MCF 10A (cell line): Measurements from ENCODE around the gene MOV10L1. TPM values are rescaled to one million over a fixed set of nuclear protein-coding genes. Genes with fewer than 3 reads are reported as not detected.

ENCODE experiments used
- BruUV-seq: library from RNA; stranded (reverse); fragments of 400-500 nt; replicated peaks from 2 replicates; lab custom pipeline; 2021; lab: Mats Ljungman, UMichigan
- CTCF ChIA-PET: fragments of 300-600 bp; sonication (Branson Sonifier 250); formaldehyde crosslinking; extraction: SDS; loops from one replicate; lab custom pipeline; 2021; ENCODE audit warnings: antibody characterized with exemption, inconsistent platforms; lab: Yijun Ruan, JAX
- POLR2A ChIA-PET: fragments of 300-600, 350-650 bp; sonication (Branson Sonifier 250); formaldehyde crosslinking; extraction: SDS; loops from one replicate; lab custom pipeline; 2020; ENCODE audit warnings: antibody characterized with exemption, inconsistent platforms; lab: Yijun Ruan, JAX
- DNase-seq: peaks from one replicate; pipeline ENCODE4 v3.0.0-alpha.2; 2018; ENCODE audit not compliant: unreplicated experiment
- H3K27ac Mint-ChIP-seq: one replicate; pipeline ENCODE4 v1.8.0; 2022; ENCODE audit warnings: mild to moderate bottlenecking, low read depth, mixed read lengths; ENCODE audit not compliant: unreplicated experiment
- H3K27me3 Mint-ChIP-seq: one replicate; pipeline ENCODE4 v1.8.0; 2022; ENCODE audit warnings: mixed read lengths; ENCODE audit not compliant: insufficient read depth, unreplicated experiment
- H3K36me3 Mint-ChIP-seq: one replicate; pipeline ENCODE4 v1.8.0; 2022; ENCODE audit warnings: mild to moderate bottlenecking, moderate library complexity, mixed read lengths; ENCODE audit not compliant: insufficient read depth, unreplicated experiment
- H3K4me1 Mint-ChIP-seq: one replicate; pipeline ENCODE4 v1.8.0; 2022; ENCODE audit warnings: mixed read lengths; ENCODE audit not compliant: insufficient read depth, unreplicated experiment
- H3K4me3 Mint-ChIP-seq: one replicate; pipeline ENCODE4 v1.8.0; 2022; ENCODE audit warnings: mild to moderate bottlenecking, moderate library complexity, mixed read lengths; ENCODE audit not compliant: unreplicated experiment
- H3K9me3 Mint-ChIP-seq: one replicate; pipeline ENCODE4 v1.8.0; 2022; ENCODE audit warnings: mixed read lengths; ENCODE audit not compliant: unreplicated experiment
- CTCF ChIP-seq: fragments of 200-600 bp; IDR thresholded peaks from one replicate; pipeline ENCODE4 v1.8.0; 2022; ENCODE audit warnings: antibody characterized with exemption, mild to moderate bottlenecking; ENCODE audit not compliant: unreplicated experiment
- intact Hi-C: fragments of 100-400 bp; cut with micrococcal nuclease; formaldehyde crosslinking; loops from 2 replicates; pipeline ENCODE4 v1.14.1; 2022
- total RNA-seq: library from RNA; stranded (reverse); gene quantifications from 2 replicates; pipeline ENCODE4 v1.2.3, GENCODE V29; 2022

The MOV10L1 gene
- total RNA-seq, 1 experiment from 2014 or later: not detected

GRCh38 chr22:50198624-50199017 lies 108.8 kb downstream of the MOV10L1 start:
- intact Hi-C loops: no loop called here
- no peaks in the 10 kb centered on the region for H3K4me1 Mint-ChIP-seq
- DNase-seq: no peak
- H3K4me3 Mint-ChIP-seq: no peak overlapping the region
- TF ChIP-seq CTCF: no peak
- ChIA-PET CTCF (interaction anchor here (0.9 to 1.5 kb wide), 2 partner anchors 8 to 25 kb away, joined by 3 to 6 read pairs; no protein-coding TSS in a partner anchor), POLR2A (no interaction called here)
- H3K27ac Mint-ChIP-seq: no peak overlapping the region
- H3K9me3 Mint-ChIP-seq: no peaks in the 10 kb centered on the region
- no peaks in the 10 kb centered on the region for H3K27me3 Mint-ChIP-seq
- BruUV-seq: no TSS peak
- H3K36me3 Mint-ChIP-seq: peaks cover 39% of the 10 kb centered on the region

- Mint-ChIP-seq H3K4me3 (peak overlapping the region; percentile 64), H3K36me3 (peaks cover 38% of the 10 kb centered on the region), H3K4me1 (no peaks in the 10 kb centered on the region), H3K9me3 (no peaks in the 10 kb centered on the region), H3K27ac (no peak overlapping the region), H3K27me3 (no peaks in the 10 kb centered on the region)
- DNase-seq: no peak
- CTCF ChIA-PET: interaction anchor here (0.7 to 1.5 kb wide), 3 partner anchors 9 to 52 kb away, joined by 3 to 6 read pairs (median 3); no protein-coding TSS in a partner anchor
- intact Hi-C loops: no loop called here
- BruUV-seq: no TSS peak
- no peak for TF ChIP-seq CTCF
- POLR2A ChIA-PET: interaction anchor here (0.8 kb wide), 1 partner anchor 12 kb away, joined by 4 read pairs; no protein-coding TSS in a partner anchor
Observed at GRCh38 chr22:50199251-50199721, 109.5 kb downstream of the MOV10L1 start.

- H3K27ac Mint-ChIP-seq: no peak overlapping the region
- H3K36me3 Mint-ChIP-seq: peaks cover 43% of the 10 kb centered on the region
- no peaks in the 10 kb centered on the region for H3K9me3 Mint-ChIP-seq
- no peak for DNase-seq
- TF ChIP-seq CTCF: no peak
- CTCF ChIA-PET: interaction anchor here (0.7 to 1.5 kb wide), 2 partner anchors 9 to 53 kb away, joined by 3 to 6 read pairs; no protein-coding TSS in a partner anchor
- H3K27me3 Mint-ChIP-seq: no peaks in the 10 kb centered on the region
- POLR2A ChIA-PET: interaction anchor here (0.7 to 0.8 kb wide), 2 partner anchors 9 to 13 kb away, joined by 3 to 4 read pairs; no protein-coding TSS in a partner anchor
- no peaks in the 10 kb centered on the region for H3K4me1 Mint-ChIP-seq
- no TSS peak for BruUV-seq
- H3K4me3 Mint-ChIP-seq: peak overlapping the region; percentile 64
- intact Hi-C loops: no loop called here
Observed at GRCh38 chr22:50199829-50200460, 110.1 kb downstream of the MOV10L1 start.

- TF ChIP-seq CTCF: no peak
- Mint-ChIP-seq H3K36me3 (peaks cover 46% of the 10 kb centered on the region), H3K27ac (peak within 1 kb of the TSS; percentile 49), H3K4me1 (no peaks in the 10 kb centered on the region), H3K4me3 (peak within 1 kb of the TSS; percentile 72), H3K27me3 (no peaks in the 10 kb centered on the region), H3K9me3 (no peaks in the 10 kb centered on the region)
- BruUV-seq: TSS peak; percentile 40
- CTCF ChIA-PET: interaction anchor here (1.2 kb wide), 1 partner anchor 52 kb away, joined by 6 read pairs; no protein-coding TSS in a partner anchor
- peak; percentile 88 for DNase-seq
- POLR2A ChIA-PET: interaction anchor here (0.7 to 1.3 kb wide), 3 partner anchors 9 to 52 kb away, joined by 3 to 8 read pairs (median 6); no protein-coding TSS in a partner anchor
- intact Hi-C loops: no loop called here
Observed at GRCh38 chr22:50200461-50201190, 110.8 kb downstream of the MOV10L1 start, which contains the start of gene SELENOO. TSS of gene SELENOO (plus strand) at chr22:50201011. CDS start at chr22:50201037, 26 bp downstream.
